ENCODE data around the gene FAM184B. TPM values are rescaled to one million over a fixed set of nuclear protein-coding genes. Genes with fewer than 3 reads are reported as not detected.

Gene FAM184B
- total RNA-seq, 1 experiment from 2014 or later: 0.07 TPM

GRCh38 chr4:17788956-17789355, 7.5 kb upstream of the FAM184B start (continued):
- no peak for TF ChIP-seq REST (IDR thresholded peaks at IDR 0.05; ENCODE audit: low read depth)
- no peak for TF ChIP-seq ATF3 (IDR thresholded peaks at IDR 0.05)
- no peak for TF ChIP-seq SRF (IDR thresholded peaks at IDR 0.05; ENCODE audit: low read depth)
- no peak for TF ChIP-seq CEBPB (IDR thresholded peaks at IDR 0.05; ENCODE audit: low read depth)
- TF ChIP-seq POLR2AphosphoS5 (IDR thresholded peaks at IDR 0.05; ENCODE audit: low read depth, low read length): no peak
- TF ChIP-seq CBX3 (IDR thresholded peaks at IDR 0.05; ENCODE audit: low read depth): no peak
- TF ChIP-seq ZNF274 (IDR thresholded peaks at IDR 0.05; ENCODE audit: low read depth, low read length): no peak

GRCh38 chr4:17787315-17787714, 5.9 kb upstream of the FAM184B start:
- BruUV-seq (replicated peaks): no TSS peak
- intact Hi-C loops (cut with micrococcal nuclease): no loop called here
- H2AFZ ChIP-seq (ENCODE audit: low read depth, low read length, poor library complexity, severe bottlenecking): no peak overlapping the region
- RAD21 ChIA-PET (ENCODE audit: low non-redundant PET in 1 of 2, low total read pairs in 2 of 2, uncharacterized antibody in 2 of 2, unreplicated experiment in 2 of 2): no interaction called here
- no peaks in the 10 kb centered on the region for H3K79me2 ChIP-seq (ENCODE audit: insufficient read depth, low read length)
- POLR2A ChIA-PET: interaction anchor here (0.7 kb wide), 1 partner anchor 73 kb away, joined by 3 read pairs; no protein-coding TSS in a partner anchor
- H3K27me3 ChIP-seq (ENCODE audit: insufficient read depth, low read length): no peaks in the 10 kb centered on the region
- peaks cover 0 to 7% of the 10 kb centered on the region in 2 experiments; a peak in 1 of 4 replicates for H3K4me1 ChIP-seq (ENCODE audit: control insufficient read depth in 1 of 2, insufficient read depth in 2 of 2, low read length in 2 of 2)
- CTCF ChIA-PET: no interaction called here
- H3K4me2 ChIP-seq (ENCODE audit: low read length): no peak overlapping the region
- no peaks in the 10 kb centered on the region for H3K9me2 ChIP-seq (ENCODE audit: insufficient read depth)
- TF ChIP-seq ZBTB33 (IDR thresholded peaks at IDR 0.05; ENCODE audit: extremely low read depth, insufficient replicate concordance, low read length) (no peak), EZH2phosphoT487 (IDR thresholded peaks at IDR 0.05; ENCODE audit: borderline replicate concordance) (no peak), ZNF274 (IDR thresholded peaks at IDR 0.05; ENCODE audit: low read depth, low read length) (no peak), CEBPB (IDR thresholded peaks at IDR 0.05; ENCODE audit: low read depth) (no peak), POLR2A (IDR thresholded peaks at IDR 0.05; ENCODE audit: borderline replicate concordance, extremely low read depth, insufficient read depth, insufficient read length) (no peak), ZFX (IDR thresholded peaks at IDR 0.05) (no peak), REST (IDR thresholded peaks at IDR 0.05; ENCODE audit: low read depth) (no peak)
- no peaks in the 10 kb centered on the region for H3K9me3 ChIP-seq (ENCODE audit: control insufficient read depth in 1 of 2, insufficient read depth in 1 of 2, low read depth in 1 of 2, low read length in 2 of 2)
- DNase-seq (ENCODE audit: low read depth, low spot score) (no peak), ATAC-seq (no peak)
- no peak overlapping the region for H3K27ac ChIP-seq (ENCODE audit: low read depth, low read length)
- H3K9ac ChIP-seq (ENCODE audit: low read length): no peak overlapping the region
- no peak overlapping the region for H3K4me3 ChIP-seq (replicated peaks in 1 of 2; ENCODE audit: low read depth in 1 of 2, low read length in 2 of 2)
- H3K36me3 ChIP-seq (ENCODE audit: control insufficient read depth in 1 of 2, insufficient read depth in 2 of 2, low read length in 2 of 2): no peaks in the 10 kb centered on the region
- no peaks in the 10 kb centered on the region for H4K20me1 ChIP-seq (ENCODE audit: insufficient read depth)

Data from HCT116 (cell line).